HG02588 (cell line): Measurements from ENCODE around the gene APBB1.

Source experiments
- ATAC-seq: cut with Tn5 transposase; IDR thresholded peaks from one replicate; pipeline ENCODE4 v1.9.1; 2021; ENCODE audit warnings: mild to moderate bottlenecking, moderate library complexity; ENCODE audit not compliant: unreplicated experiment

APBB1 gene

DNA sequence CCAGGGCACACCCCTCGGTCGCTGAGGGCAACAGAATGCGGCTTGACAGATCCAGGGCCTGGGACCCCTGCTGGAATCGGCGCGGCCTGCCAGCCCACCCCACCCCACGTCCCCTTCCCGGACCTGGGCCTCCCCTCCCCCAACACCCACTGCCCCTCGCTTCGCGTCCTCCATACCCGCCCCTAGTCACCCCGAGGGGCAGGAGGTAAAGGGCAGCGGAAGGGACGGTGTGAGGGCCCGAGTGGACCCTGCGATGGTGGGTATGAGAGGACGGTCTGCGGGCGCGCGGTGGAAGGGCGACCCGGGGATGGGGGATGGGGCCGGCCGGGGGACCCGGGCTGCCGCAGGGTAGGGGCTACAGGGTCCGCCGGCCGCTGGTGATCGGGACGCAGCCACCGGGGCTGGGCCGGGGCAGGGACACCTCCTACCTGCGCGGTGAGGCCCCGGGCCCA lies 311 bp downstream of the APBB1 start:
- no peak for ATAC-seq

DNA sequence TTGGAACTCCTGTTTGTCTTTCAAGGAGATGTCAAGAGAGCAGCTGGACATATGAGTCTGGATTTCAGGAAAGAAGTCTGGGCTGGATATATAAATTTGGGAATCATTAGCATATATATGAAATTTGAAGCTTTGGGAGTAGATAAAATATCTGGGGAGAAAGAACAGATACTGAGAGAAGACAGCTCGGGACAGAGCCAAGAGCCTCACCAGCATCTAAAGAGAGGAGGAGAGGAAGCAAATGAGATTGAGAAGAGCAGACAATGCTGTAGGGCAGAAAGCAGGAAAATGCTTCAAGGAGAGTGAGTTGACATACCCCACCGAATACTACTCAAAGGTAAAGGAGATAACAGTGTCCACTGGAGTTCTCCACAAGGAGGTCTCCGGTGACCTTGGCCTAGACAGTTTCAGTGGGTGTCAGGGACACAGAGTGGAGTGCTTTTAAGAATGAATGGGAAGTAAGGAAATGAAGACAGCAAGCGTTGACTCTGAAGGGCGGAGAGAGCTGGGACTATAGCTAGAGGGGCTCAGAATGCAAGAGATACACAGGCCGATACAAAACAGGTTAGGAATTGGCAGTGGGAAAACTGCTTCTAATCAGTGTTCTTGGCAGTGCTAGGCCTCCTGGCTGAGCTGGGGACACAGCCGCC lies 862 bp downstream of the APBB1 start:
- ATAC-seq = no peak

DNA sequence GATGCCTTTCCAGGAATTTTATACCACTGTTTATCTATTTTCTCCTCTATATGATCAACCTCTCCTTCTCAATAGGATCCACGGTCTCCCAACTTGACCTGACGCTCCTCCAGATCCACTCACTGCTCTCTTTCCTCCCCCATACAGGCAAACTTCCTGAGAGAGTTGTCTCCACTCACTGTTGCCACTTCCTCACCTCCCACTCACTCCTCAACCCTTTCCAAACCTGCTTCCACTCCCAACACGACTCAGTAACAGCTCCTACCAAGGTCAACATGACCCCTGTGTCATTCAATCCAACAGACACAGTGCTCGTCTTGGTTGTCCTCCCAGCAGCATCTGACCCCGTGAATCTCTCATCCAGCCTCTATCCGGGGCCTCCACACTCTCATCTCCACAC lies 3.1 kb downstream of the APBB1 start:
- no peak for ATAC-seq

- no peak for ATAC-seq
These were observed 4.0 kb downstream of the APBB1 start for GRCh38 chr11:6414874-6415328.

GRCh38 chr11:6413791-6414201 lies 5.1 kb downstream of the APBB1 start:
- ATAC-seq = no peak

DNA sequence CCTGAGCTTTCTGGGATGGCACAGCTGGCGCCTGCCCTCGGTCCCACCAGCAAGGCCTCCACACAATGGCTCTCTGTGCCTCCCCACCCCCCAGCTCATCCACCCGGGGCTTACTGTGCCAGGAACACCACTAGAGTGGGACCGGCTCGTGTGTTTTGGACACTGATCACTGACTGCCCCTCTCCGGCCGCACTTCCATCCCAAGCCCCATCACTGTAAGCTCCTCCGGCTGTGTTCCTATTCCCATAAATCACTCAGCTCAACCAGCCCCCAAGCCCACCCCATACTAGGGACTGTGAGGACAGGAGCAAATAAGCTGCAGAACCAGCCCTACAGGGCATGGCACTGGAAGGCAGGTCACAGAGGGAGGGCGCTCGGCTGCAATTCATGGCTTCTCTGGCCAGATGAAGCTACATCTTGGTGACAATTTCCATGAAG lies 7.3 kb downstream of the APBB1 start:
- no peak for ATAC-seq

DNA sequence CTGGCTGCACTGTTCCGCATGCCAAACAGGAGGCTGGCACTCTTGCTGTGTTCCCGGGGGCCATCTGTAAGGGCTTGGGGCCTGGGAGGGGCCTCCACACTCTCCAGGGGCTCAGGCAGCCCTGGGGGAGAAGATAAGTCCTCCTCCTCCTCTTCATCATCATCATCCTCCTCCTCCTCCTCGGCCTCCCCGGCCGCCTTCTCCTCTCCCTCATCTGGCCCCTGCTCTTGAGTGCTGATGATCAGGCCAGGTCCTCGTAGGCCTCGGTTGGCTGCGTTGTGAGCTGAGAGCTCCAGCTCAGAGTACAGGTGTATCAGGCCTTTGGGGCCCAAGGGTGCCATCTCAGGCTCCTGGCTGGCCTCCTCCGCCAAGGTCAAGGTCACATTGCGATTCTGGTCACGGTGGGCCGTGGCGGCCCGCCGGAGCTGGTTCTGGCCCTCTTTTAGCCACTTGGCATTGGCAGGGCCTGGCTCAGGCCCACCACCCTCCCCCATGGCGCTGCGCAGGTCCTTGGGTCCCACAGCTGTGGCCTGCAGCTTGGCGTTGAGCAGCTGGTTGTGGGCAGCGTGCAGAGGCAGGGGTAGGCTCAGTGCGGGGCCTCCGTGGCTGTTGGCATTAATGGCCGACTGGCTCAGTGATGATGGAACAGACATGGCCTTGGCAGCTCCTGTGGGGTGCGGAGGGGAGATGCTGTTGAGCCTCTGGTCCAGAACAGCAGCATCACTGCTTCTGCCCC lies 8.0 kb downstream of the APBB1 start:
- ATAC-seq = no peak

- no peak for ATAC-seq
These were observed 12.5 kb downstream of the APBB1 start for GRCh38 chr11:6406370-6406769.

- ATAC-seq = no peak
These were observed 13.0 kb downstream of the APBB1 start for GRCh38 chr11:6405846-6406245.

- ATAC-seq = no peak
These were observed 13.7 kb downstream of the APBB1 start for GRCh38 chr11:6405052-6405667.

DNA sequence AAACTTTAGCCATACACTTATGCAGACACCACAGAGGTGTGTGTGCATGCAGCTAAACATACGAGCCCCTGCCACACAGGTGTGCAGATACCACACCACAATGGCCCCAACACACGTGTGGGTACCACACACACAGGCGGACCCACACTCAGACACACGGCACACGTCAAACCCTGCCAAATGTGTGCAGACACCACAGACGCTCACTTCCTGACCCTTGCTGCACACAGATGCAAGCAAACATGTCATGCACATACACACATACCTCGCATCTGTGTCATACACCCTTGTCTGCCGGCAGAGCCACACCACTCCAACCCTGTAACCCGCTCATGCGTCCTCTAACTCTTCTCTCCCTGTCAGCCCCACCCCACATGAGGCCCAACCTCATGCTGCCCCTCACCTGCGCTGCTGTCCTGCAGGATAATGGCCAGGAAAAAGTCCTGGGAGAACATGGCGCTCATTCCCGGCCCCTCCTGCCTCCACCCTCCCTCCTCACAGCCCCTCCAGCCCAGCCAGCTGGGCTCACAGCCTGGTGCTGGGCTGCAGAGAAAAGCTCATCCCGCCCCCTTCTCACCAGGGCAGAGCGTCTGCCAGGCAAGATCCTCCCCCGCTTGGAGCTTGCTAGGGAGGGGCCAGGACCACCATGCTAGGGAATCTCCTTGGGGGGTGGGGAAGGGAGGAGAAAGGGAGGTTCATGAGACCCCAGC lies 14.4 kb downstream of the APBB1 start:
- ATAC-seq = no peak

- ATAC-seq = no peak
These were observed 15.4 kb downstream of the APBB1 start for GRCh38 chr11:6403539-6403938.

GRCh38 chr11:6402561-6402981 lies 16.3 kb downstream of the APBB1 start:
- ATAC-seq = peak; percentile 91

DNA sequence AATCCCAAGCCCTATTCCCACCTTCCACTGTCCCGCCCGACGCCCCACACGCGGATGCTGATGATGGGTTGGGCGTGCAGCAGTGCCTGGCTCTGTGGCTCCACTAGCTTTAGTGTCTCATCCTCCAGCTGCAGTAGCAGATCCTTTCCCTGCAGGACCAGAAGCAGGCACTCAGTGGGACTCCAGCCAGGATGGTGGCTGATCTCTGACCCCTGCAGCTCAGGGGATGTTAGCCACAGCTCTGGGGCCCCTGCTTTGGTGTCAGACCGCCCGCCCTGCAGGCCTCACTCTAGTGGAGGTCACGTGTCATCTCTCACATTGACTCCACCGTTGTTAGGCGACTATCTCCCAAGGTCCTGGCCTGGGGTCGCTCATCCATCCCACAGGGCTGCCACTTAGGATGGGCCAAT lies 16.8 kb downstream of the APBB1 start:
- ATAC-seq = peak; percentile 34

GRCh38 chr11:6401464-6401863 lies 17.4 kb downstream of the APBB1 start:
- ATAC-seq = no peak

DNA sequence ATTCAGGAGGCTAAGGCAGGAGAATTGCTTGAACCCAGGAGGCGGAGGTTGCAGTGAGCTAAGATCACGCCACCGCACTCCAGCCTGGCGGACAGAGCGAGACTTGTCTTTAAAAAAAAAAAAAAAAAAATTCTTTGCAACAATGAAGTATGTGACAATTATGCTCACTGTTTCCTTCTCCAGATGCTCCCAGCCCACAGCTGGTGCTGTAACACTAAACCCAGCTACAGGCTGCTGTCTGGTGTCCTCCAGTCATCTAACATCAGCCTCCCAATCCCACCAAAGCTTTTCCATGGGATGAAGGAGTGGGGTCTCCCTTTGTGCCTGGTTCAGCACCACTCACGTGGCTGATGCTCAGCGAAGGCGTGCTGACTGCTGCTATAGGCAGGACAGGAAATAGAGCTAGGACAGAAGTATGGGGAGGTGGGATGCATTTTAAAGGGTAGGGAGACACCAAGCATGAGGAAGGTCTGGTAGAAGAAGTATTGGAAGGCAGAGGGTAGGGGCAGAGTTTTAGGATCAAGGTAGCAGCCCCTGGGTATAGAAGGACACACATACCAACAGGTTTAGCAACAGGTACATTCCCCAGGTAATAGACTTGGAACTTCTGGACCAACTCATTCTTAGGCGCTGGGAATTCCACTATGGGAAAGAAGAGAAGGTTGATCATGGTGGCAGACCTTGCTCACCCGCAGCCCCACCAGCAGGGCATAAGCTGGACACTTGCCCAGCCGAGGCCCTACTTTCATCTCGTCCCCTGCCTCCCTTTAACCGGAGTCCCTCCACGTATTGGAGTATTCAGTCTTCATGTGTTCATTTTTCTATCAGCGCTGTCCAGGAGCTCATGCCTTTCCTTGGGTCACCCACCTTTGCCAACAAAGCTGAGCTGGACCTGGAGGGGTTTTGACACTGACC lies 18.2 kb downstream of the APBB1 start:
- no peak for ATAC-seq

GRCh38 chr11:6397636-6398035 lies 21.3 kb downstream of the APBB1 start:
- no peak for ATAC-seq

GRCh38 chr11:6397156-6397555 lies 21.7 kb downstream of the APBB1 start:
- ATAC-seq = no peak

DNA sequence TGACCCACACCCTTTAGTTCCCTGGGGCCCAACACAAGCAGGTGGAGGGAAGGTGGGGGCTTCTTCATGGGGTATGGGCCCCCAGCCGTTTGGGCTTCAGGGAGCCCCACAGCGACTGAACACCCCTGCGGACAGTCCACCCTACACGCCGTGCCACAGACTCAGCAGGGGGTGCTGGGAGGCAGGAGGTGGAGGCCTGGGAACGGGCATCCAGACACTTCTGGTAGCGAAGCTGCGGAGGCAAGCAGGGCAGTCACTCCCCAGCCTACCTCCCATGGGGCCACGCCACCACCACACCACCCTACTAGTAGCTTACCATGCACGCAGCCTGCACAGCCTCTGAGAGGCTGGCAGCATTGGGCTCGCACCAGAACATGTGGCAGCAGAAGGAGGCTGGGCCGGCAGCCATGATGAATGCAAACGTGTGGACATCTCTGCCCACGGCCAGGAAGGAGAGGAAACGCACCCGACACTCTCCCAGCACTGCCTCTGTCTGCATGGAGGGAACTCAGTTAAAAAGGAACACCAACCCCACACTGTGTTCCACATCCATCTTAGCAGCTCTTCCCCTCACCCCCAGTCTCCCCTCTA lies 23.3 kb downstream of the APBB1 start:
- ATAC-seq = no peak
